ENCODE measurements around the gene BHLHA15. TPM values are rescaled to one million over a fixed set of nuclear protein-coding genes. Genes with fewer than 3 reads are reported as not detected.

BHLHA15 gene
- total and polyA plus RNA-seq, 2 of the 8 experiments (the other 6 are each of a cell fraction or from before 2014, with no cell fraction given): 1.1 to 2.7 TPM

DNA sequence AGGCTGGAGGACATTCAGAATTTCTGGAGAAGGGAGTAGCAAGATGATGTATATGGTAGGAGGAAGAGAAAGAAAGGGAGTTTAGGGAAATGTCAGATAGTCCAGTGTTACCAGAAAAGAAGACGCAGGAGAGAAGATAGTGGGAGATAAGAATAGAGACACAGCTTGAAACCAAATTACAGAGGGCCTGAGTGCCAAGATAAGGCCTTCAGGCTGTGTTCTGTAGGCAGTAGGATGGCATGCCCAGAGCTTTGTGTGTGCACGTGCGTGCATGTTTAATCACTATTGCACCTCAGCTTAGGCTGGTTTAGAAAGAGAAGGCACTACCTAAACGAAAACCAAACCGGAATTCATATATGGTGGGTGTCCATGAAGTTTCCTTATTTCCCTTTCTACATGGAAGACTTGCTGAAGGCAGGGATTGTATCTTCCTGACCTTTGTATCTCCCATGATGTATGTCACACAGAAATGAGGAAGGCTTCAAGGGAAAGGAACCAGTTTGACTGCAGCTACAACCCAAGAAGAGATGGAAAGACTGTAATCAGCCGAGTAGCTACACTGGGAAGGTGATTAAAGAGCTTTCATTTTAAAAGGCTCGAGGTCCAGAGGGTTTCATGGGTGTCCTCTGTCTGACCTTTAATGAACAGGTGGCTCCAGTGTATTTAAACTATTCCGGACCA lies 35.8 kb upstream of the BHLHA15 start:
- ChIA-PET CTCF (ENCODE audit: partially characterized antibody) (interaction anchor here (0.5 to 8.8 kb wide), 6 partner anchors 8 to 195 kb away, joined by 3 to 75 read pairs (median 4); no protein-coding TSS in a partner anchor), POLR2A (ENCODE audit: partially characterized antibody) (no interaction called here)
- no peak overlapping the region for H3K14ac ChIP-seq (ENCODE audit: insufficient read length)
- no peak for FAIRE-seq
- no peak overlapping the region for H2AFZ ChIP-seq (ENCODE audit: low read length)
- H4K5ac ChIP-seq (ENCODE audit: insufficient read length, low read depth, low read length): no peak overlapping the region
- H3K4ac ChIP-seq (replicated peaks; ENCODE audit: insufficient read length, low read depth, low read length): no peak overlapping the region
- H3K9me3 ChIP-seq (ENCODE audit: insufficient read depth in 2 of 2, low read depth in 1 of 2, low read length in 1 of 2): no peaks in the 10 kb centered on the region
- H3K79me2 ChIP-seq (ENCODE audit: control insufficient read depth in 1 of 2, insufficient read depth in 2 of 2, low read length in 2 of 2): no peaks in the 10 kb centered on the region
- no peaks in the 10 kb centered on the region for H3K27me3 ChIP-seq (replicated peaks in 1 of 4; ENCODE audit: control insufficient read depth in 3 of 4, extremely low read depth in 1 of 4, insufficient read depth in 3 of 4, low read length in 3 of 4)
- no peak overlapping the region for H3K4me2 ChIP-seq (ENCODE audit: insufficient read depth in 1 of 2, low read depth in 2 of 2, low read length in 2 of 2)
- TF ChIP-seq RNF2 (IDR thresholded peaks at IDR 0.05; ENCODE audit: borderline replicate concordance, low read depth, low read length, missing control alignments, poor library complexity, severe bottlenecking) (no peak), PHF8 (conservative IDR thresholded peaks at IDR 0.05; ENCODE audit: low read depth, low read length) (no peak), JUND (IDR thresholded peaks at IDR 0.05; ENCODE audit: low read length) (no peak), CBX5 (IDR thresholded peaks at IDR 0.05; ENCODE audit: low read depth, low read length) (no peak), CHD1 (IDR thresholded peaks at IDR 0.05; ENCODE audit: low read depth, low read length) (no peak)
- no peaks in the 10 kb centered on the region for H3K23me2 ChIP-seq (ENCODE audit: low read depth, low read length)
- H2BK5ac ChIP-seq (ENCODE audit: low read depth, low read length): no peak overlapping the region
- H3K27ac ChIP-seq (ENCODE audit: low read depth, low read length): no peak overlapping the region
- peaks cover 4% of the 10 kb centered on the region for H3K79me1 ChIP-seq (ENCODE audit: low read depth, low read length)
- DNase-seq (ENCODE audit: low read depth in 1 of 2, low spot score in 2 of 2): no peak
- H2BK20ac ChIP-seq (ENCODE audit: low read length): no peak overlapping the region
- no peak overlapping the region for H3K9ac ChIP-seq (replicated peaks in 1 of 4; ENCODE audit: extremely low read depth in 1 of 4, low read depth in 3 of 4, low read length in 3 of 4)
- no peak overlapping the region for H2BK15ac ChIP-seq (ENCODE audit: low read length)
- H3K23ac ChIP-seq (ENCODE audit: insufficient read length): no peak overlapping the region
- WGBS, 2 experiments (ENCODE audit: extremely low coverage in 1 of 2, insufficient coverage in 1 of 2, insufficient read length in 1 of 2, insufficient replicate concordance in 2 of 2, low coverage in 1 of 2, low lambda C conversion rate in 2 of 2, missing lambda C conversion rate in 1 of 2): 87% methylated on average over 8 of the region's 8 CpGs; no CpG with 5 or more reads in 1 of the 2 experiments
- no peak overlapping the region for H4K8ac ChIP-seq (ENCODE audit: extremely low read depth, insufficient read depth, low read length)
- peaks cover 0 to 22% (median 3%) of the 10 kb centered on the region in 4 experiments; a peak in 6 of 8 replicates for H3K36me3 ChIP-seq (ENCODE audit: control insufficient read depth in 2 of 4, insufficient read depth in 4 of 4, low read length in 3 of 4)
- no peak overlapping the region for H3K18ac ChIP-seq (ENCODE audit: extremely low read depth, low read length)
- H3K56ac ChIP-seq (replicated peaks; ENCODE audit: insufficient read length, low read depth, low read length): no peak overlapping the region
- no peaks in the 10 kb centered on the region; a peak in 3 of 7 replicates for H3K4me1 ChIP-seq (replicated peaks in 1 of 4; ENCODE audit: control insufficient read depth in 3 of 4, insufficient read depth in 4 of 4, low read length in 3 of 4)
- H4K20me1 ChIP-seq (replicated peaks in 1 of 2; ENCODE audit: control insufficient read depth in 1 of 2, insufficient read depth in 2 of 2, low read length in 2 of 2): peaks cover 0 to 9% of the 10 kb centered on the region in 2 experiments
- no peak overlapping the region for H3K4me3 ChIP-seq (ENCODE audit: extremely low read depth in 1 of 4, insufficient read depth in 2 of 4, low read depth in 3 of 4, low read length in 4 of 4)
- no peak overlapping the region for H2BK120ac ChIP-seq (replicated peaks; ENCODE audit: low read depth, low read length)
- no peak overlapping the region for H2BK12ac ChIP-seq (ENCODE audit: low read depth, low read length)
- no peak overlapping the region for H4K91ac ChIP-seq (replicated peaks; ENCODE audit: insufficient read length, low read length)
- H2AK5ac ChIP-seq (ENCODE audit: low read depth, low read length): no peak overlapping the region

Data from H1 (cell line).